ENCODE results near the gene CARM1.

- no peak for TF ChIP-seq CTCF (conservative IDR thresholded peaks at IDR 0.05 in 1 of 2, IDR thresholded peaks at IDR 0.05 in 1 of 2; ENCODE audit: low read depth in 1 of 2, low read length in 2 of 2)
- TF ChIP-seq EZH2 (IDR thresholded peaks at IDR 0.05; ENCODE audit: low read length, missing control alignments), result no peak
These were observed 34.6 kb upstream of the CARM1 start for GRCh38 chr19:10836479-10837330.
